ENCODE results near the gene MPG.

Gene MPG

GRCh38 chr16:50769-51591 lies 27.0 kb upstream of the MPG start:
- no peak for DNase-seq (ENCODE audit: low read depth)

DNA sequence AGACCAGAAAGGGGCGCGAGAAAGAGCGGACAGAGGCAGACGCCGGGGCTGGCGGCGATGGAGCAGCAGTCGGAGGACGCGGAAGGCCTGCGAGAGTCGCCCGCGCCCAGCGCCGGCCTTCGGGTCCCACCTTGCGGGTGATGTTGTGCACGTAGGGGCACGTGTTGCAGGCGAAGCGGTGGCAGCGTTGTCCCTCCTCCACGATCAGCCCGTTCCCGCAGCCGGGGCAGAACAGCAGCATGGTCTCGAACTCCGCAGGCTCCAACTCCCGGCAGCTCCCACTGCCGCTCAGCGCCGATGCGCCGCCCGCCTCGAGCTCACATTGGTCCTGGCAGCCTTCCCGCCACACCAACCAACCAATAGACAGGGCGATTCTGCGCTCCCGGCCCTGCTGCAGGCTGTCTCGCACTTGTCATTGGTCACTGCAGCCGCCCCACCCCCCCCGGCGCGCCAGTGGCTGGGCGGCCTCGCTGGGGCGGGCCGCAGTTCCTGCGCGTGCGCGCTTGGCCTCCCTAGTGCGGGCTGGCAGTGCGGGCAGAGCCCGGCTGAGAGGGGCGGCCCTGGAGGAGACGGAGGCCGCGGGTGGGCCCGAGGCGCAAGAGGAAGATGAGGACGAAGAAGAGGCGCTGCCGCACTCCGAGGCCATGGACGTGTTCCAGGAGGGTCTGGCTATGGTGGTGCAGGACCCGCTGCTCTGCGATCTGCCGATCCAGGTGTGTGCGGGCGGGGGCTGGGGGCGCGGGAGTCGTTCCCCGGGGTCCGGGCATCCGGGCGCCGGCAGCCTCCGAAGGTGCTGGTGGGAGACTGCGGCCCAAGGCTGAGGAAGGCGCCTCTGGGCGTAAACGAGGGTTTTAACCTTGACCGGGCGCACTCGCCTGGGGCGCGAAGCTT lies 24.4 kb upstream of the MPG start, which contains the start of the genes POLR3K and SNRNP25:
TSS of gene POLR3K (minus strand) at position 263 of the 891 bp plus-strand sequence. CDS start at position 241, 22 bp downstream.
TSS of gene SNRNP25 (plus strand) at position 483 of the 891 bp plus-strand sequence. CDS start at position 672, 189 bp downstream.
- DNase-seq (ENCODE audit: low read depth) = no peak

GRCh38 chr16:54237-54581 lies 23.8 kb upstream of the MPG start:
- no peak for DNase-seq (ENCODE audit: low read depth)

- no peak for DNase-seq (ENCODE audit: low read depth)
Measured at GRCh38 chr16:55571-56136, 22.4 kb upstream of the MPG start.

GRCh38 chr16:56231-56927 lies 21.6 kb upstream of the MPG start:
- DNase-seq (ENCODE audit: low read depth) = no peak

DNA sequence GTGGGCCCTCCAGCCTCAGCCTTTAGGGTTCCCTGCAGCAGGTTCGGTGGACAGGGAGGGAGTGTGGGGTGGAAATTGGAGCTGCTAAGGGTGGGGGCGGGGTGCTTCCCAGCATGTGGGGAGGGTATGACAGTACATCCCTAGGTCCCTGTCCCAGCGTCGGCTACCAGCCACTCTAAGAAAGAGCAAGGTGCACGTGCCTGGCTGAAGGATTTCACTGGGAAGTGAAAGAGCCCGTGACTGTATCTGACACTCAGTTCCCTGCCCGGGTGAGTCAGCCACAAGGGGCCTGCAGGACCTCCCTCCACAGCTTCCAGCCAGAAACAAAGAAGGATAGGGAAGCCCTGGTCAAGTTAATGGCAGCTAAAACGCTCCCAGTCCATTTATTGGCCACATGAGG lies 20.3 kb upstream of the MPG start:
- no peak for DNase-seq (ENCODE audit: low read depth)

DNA sequence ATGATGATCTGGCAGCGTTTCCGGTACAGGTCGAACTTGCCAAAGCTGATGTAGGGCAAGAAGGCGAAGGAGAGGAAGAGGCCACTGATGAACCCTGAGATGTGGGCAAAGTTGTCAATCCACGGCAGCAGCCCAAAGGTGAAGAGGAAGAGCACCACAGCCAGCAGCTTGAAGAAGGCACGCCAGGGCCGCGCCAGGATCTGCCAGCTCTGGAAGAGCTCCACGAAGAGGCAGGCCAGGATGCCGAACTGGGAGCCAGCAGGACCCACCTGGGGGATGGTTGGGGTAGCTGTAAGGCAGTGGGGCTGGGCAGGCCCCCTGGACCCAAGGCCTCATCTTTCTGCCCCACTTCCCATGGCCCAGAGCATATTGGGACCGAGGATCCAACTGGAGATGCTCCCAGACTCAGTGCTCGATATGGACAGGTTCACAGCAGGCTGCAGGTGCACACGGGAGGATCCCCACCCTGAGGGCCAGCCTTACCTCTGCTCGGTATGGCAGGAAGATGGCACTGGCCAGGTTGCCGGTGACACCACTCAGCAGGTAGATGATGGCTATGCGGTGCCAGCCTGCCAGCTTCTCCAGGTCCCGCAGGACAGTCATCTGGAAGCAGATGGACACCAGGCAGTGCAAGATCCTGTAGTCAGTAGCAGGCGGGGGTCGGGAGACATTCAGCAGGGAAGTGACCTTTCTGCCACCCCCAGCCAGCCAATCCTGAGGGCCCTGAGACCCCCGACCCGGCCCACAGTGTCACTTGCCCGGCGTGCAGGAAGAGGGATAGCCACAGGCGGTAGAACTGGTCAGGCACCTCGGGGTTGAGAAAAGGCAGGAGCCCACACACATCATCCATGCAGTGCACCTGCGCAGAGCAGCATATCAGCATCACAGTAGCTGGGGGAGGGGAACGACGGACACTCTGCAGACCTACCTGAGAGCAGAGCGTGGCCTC lies 19.3 kb upstream of the MPG start:
- no peak for DNase-seq (ENCODE audit: low read depth)

DNA sequence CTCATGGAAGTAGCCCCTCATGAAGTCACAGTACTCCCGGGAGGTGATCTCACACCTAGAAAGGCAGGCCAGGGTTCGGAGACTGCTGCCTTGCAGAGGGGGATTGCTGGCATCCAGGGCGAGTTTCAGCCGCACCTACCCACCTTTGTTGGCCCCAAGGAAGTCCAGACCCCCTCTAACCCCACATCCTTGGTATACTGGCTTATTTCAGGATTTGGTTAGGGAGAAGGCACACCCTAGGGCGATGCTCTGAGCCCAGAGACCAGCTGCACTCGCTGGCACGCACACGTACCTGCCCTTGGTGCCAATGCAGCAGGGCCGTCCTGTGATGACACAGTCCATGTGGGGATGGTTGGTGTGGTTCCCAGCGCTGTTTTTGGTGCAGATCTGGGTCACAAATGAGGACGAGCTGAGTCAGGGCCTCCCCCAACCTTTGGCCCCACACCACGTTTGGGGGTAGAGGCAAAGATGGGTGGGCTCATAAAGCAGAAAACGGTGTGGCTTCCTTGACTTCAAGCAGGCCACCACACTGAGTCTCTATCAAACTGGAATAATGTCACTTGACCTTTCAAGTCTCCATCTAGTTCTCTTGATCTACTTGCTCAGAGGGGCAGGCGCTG lies 18.5 kb upstream of the MPG start:
- DNase-seq (ENCODE audit: low read depth) = no peak

GRCh38 chr16:60166-60565 lies 17.9 kb upstream of the MPG start:
- no peak for DNase-seq (ENCODE audit: low read depth)

DNA sequence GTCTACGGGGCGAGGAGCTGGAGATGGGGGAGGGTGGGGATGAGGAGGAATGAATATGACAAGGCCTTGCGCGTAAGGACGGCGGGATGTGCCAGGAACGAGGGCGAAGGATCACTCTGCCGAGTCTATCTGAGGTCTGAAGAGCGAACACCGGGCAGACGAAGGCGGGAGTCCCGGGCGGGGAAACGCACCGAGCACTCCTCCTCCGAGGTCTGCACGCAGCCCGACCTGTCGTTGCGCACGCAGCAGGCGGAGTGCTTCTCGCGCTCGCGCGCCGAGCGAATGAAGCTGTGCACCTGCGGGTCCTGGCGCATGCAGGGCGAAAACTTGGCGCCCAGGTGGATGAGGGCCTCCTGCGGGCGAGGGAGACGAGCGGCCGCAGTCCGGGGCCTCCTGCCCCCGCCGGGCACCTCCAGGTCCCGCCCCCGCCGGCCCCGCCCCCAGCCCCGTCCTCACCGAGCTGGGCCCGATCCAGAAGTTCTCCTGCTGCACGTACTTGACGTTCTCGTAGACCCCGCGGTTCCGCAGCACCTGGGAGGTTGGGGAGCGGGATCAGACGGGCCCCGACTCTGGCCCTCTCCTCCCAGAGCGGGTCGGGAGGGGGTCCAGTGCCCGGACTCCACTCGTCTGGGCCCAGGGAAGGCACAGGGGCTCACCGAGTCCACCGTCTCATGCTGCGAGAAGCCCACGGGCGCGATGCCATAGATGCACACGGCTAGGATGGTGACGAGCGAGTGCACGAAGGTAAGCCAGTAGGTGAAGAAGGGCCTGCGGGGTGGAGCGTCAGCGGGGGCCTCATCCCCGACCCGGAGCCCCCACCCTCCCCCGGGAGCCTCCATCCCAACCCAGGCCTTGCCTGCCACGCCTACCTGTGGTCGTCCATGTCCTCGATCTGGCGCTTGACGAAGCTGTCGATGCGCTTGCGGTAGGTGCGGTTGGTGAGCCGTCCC lies 16.8 kb upstream of the MPG start:
- DNase-seq (ENCODE audit: low read depth) = no peak

- DNase-seq (ENCODE audit: low read depth) = no peak
Measured at GRCh38 chr16:61879-62281, 16.1 kb upstream of the MPG start.

- DNase-seq (ENCODE audit: low read depth) = no peak
Measured at GRCh38 chr16:62283-62967, 15.6 kb upstream of the MPG start.

DNA sequence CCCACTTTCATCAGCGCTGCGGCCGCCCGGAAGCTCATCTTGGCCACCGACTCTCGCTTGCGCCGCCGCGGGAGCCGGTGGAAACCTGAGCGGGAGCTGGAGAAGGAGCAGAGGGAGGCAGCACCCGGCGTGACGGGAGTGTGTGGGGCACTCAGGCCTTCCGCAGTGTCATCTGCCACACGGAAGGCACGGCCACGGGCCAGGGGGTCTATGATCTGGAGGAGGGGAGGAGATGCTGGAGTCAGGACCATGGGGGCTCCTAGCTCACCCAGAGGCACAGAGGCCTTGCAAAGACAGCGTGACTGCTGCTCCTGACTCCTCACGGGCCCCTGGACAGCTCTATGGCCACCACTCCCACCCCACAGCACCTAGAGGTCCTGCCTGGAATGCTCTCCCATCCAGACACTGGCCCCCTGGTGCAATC lies 15.0 kb upstream of the MPG start:
- DNase-seq (ENCODE audit: low read depth) = no peak

- no peak for DNase-seq (ENCODE audit: low read depth)
Measured at GRCh38 chr16:63466-63865, 14.6 kb upstream of the MPG start.

DNA sequence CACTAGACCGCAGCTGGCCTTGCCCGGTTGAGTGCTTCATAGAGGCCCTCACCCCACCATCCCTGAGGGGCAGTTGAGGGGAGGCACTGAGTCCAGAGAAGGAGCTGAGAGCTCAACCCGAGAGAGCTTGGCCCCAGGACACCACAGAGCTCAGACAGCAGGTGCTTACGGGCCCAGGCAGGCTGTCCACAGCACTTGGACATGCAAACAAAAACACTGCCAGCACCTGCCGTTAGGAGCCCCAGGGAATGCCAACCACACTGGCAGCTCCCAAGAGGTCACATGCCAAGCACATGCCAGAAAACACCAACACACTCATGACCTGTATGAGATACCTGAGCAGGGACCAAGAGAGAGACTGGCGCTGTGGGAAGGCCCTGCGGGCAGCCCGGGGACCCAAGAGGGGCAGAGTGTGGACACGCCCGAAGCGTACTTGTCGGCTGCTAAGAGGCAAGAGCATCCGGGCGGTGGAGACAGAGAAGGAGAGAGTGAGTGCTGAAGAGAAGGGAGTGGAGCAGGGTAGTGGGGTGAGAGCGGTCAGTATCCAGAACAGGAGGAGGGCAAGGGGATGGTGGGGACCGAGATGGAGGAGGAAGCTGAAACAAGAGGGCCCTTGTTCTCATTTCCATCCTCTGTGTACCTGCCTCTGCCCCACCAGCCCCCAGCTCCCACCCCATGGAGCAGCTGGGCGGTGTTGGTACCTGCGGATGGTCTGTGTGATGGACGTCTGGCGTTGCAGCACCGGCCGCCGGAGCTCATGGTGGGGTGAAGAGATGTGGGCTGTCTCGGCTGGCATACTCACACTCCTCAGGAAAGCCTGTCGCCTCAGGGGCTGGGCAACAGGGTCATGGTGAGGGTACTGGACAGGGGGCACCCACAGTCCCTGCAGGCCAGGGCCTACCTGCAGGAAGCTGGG lies 13.8 kb upstream of the MPG start:
- DNase-seq (ENCODE audit: low read depth) = no peak

DNA sequence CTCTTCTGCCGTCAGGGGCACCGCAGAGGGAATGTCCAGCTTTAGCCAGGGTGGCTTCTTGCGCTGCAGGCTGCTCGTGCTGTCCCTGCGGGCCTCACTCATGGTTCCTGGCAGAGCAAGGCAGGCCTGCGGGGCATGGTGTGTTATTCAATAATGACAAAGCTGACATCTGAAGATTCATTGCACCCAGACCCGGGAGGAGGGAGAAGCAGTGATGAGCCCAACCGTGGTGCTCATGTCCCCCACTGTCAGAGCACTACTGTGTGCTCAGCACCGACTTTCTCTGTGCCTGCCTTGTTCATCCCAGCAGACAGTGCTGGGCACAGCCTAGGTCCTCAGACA lies 13.1 kb upstream of the MPG start:
- DNase-seq (ENCODE audit: low read depth) = no peak

- no peak for DNase-seq (ENCODE audit: low read depth)
Measured at GRCh38 chr16:65745-66144, 12.3 kb upstream of the MPG start.

All from HS-5 (cell line).